ENCODE measurements around the gene C2. TPM values are rescaled to one million over a fixed set of nuclear protein-coding genes. Genes with fewer than 3 reads are reported as not detected.

The C2 gene
- 0.20 to 0.34 TPM (median 0.23 TPM) in 5 replicates for total RNA-seq (2022; extraction: Qiagen RNA extraction)

GRCh38 chr6:31927242-31927862 is at the start of gene C2:
Gene C2 (plus strand): TSS chr6:31927717. CDS start chr6:31927753, 36 bp downstream.

DNA sequence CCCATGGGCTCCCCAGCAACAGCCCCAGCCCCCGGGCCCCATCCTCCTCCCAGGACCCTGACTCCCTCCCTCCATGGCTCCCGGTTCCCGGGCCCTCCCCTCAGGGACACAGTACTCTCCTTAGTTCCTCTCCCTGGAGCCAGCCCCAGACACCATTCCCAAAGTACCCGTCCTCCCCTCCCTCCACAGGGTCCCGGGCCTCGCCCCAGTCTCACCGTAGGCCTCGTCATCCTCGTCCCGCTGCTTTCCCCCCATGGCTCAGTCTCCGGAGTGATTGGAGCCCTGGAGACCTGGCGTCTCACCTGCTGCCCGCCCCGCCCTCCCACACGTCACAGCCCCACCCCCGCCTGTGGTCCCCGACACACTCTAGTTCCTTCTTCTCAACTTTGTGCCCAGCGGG is 48.8 kb upstream of the C2 start, which contains the start of gene SLC44A4:
Gene SLC44A4 (minus strand): TSS at position 272 of the 400 bp plus-strand sequence. CDS start 17 bp downstream, at position 255.

DNA sequence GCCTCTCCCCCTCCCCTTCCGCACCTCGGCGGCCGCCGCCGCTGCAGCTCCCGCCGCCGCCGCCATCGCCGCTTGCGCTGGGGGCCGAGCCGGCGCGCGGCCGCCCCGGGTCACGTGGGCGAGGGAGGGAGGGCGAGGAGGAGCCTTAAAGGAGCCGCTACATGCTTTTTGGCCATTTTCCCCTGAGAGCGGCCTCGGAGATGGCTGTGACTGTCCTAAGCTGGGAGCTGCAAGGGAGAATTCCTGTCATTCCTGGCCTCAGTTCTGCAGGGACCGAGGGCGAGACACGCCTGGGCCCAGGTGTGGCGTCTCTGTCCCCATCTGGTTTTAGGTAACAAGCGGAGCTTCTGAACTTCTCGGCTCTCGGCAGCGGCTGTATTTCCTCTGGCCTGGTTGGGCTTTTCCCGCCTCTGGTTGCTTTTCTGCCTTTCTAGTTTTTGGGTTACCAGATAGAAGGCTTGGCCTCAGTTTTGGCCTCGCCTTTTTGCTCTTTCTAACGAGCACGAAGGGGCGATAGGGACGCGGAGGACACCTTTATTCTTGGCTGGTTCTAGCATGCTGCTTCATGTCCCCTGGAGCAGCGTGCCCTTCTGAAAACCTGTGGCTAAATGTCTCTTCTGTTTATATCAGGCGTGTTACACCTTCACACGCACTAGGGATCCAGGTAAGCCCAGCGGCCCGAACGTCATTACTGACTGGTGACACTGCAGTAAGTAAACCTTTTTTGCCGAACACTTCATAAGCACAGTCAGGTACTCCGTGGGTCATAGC is 29.7 kb upstream of the C2 start, which contains the start of gene EHMT2:
Gene EHMT2 (minus strand): TSS at position 87 of the 771 bp plus-strand sequence. CDS start 21 bp downstream, at position 66.

GRCh38 chr6:31901953-31902643 is 25.4 kb upstream of the C2 start, which contains the start of gene ZBTB12:
Gene ZBTB12 (minus strand): TSS chr6:31902086. CDS start chr6:31901305, 781 bp downstream.

GRCh38 chr6:31945507-31946369 is 18.2 kb downstream of the C2 start, which contains the start of gene CFB:
Gene CFB (plus strand): TSS chr6:31946095. CDS start chr6:31946222, 127 bp downstream.

GRCh38 chr6:31958741-31959739 is 31.5 kb downstream of the C2 start, which contains the start of the genes NELFE and SKIC2:
Gene NELFE (minus strand): TSS chr6:31958971. CDS start chr6:31958446, 525 bp downstream.
Gene SKIC2 (plus strand): TSS chr6:31959175. CDS start chr6:31959193, 18 bp downstream.

DNA sequence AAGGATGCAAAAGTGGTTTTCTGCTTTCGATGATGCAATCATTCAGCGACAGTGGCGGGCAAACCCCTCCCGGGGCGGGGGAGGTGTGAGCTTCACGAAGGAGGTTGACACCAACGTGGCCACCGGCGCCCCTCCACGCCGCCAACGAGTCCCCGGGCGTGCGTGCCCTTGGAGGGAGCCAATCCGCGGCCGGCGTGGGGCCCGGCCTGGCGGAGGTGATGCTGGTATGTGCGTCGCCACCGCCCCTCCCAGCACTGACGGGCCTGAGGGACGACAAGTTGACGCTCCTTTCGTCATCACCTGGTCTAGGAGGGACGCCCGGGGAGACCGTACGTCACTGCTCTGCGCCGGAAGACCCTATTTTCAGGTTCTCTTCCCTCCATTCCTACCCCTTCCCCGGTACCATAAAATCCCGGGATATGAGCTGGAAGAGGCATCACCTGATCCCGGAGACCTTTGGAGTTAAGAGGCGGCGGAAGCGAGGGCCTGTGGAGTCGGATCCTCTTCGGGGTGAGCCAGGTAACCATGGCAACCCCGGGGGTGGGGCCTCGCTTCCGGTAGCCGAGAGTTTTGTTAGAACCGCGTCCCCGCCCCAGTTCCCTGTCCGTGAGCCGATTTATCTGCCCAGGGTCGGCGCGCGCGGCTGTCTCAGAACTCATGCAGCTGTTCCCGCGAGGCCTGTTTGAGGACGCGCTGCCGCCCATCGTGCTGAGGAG is 44.6 kb downstream of the C2 start, which contains the start of gene DXO:
Gene DXO (minus strand): TSS at position 146 of the 716 bp plus-strand sequence. CDS start 463 bp downstream, outside the sequence.

GRCh38 chr6:31981744-31982143 is 54.2 kb downstream of the C2 start, which contains the start of gene C4A:
Gene C4A (plus strand): TSS chr6:31982057. CDS start chr6:31982108, 51 bp downstream.

Other genes with a start within 250 kb of the C2 start
- gene LY6G5C, start 246.7 kb upstream of the C2 start, total RNA-seq (2022; extraction: Qiagen RNA extraction), result 1.2 to 1.7 TPM (median 1.4 TPM) in 5 replicates
- 14.2 to 17.5 TPM (median 16.7 TPM) in 5 replicates for gene ABHD16A, start 224.4 kb upstream of the C2 start, total RNA-seq (2022; extraction: Qiagen RNA extraction)
- not detected in 5 replicates for gene LY6G6F, start 220.9 kb upstream of the C2 start, total RNA-seq (2022; extraction: Qiagen RNA extraction)
- not detected in 5 replicates for gene LY6G6D, start 212.4 kb upstream of the C2 start, total RNA-seq (2022; extraction: Qiagen RNA extraction)
- 0.08 to 0.14 TPM (median 0.09 TPM) in 3 of 5 replicates, not detected in the others for gene LY6G6C, start 206.0 kb upstream of the C2 start, total RNA-seq (2022; extraction: Qiagen RNA extraction)
- gene MPIG6B, start 204.3 kb upstream of the C2 start, total RNA-seq (2022; extraction: Qiagen RNA extraction), result not detected in 5 replicates
- 25.2 to 32.8 TPM (median 28.6 TPM) in 5 replicates for gene DDAH2, start 198.4 kb upstream of the C2 start, total RNA-seq (2022; extraction: Qiagen RNA extraction)
- 467 to 486 TPM (median 475 TPM) in 5 replicates for gene CLIC1, start 191.2 kb upstream of the C2 start, total RNA-seq (2022; extraction: Qiagen RNA extraction)
- 10.5 to 14.8 TPM (median 11.7 TPM) in 5 replicates for gene MSH5, start 187.7 kb upstream of the C2 start, total RNA-seq (2022; extraction: Qiagen RNA extraction)
- 1.6 to 4.2 TPM (median 3.1 TPM) in 5 replicates for gene SAPCD1, start 165.1 kb upstream of the C2 start, total RNA-seq (2022; extraction: Qiagen RNA extraction)
- 1.3 to 1.9 TPM (median 1.5 TPM) in 5 replicates for gene VWA7, start 150.4 kb upstream of the C2 start, total RNA-seq (2022; extraction: Qiagen RNA extraction)
- 49.3 to 54.8 TPM (median 53.0 TPM) in 5 replicates for gene VARS1, start 132.0 kb upstream of the C2 start, total RNA-seq (2022; extraction: Qiagen RNA extraction)
- 43.6 to 61.8 TPM (median 59.8 TPM) in 5 replicates for gene LSM2, start 120.8 kb upstream of the C2 start, total RNA-seq (2022; extraction: Qiagen RNA extraction)
- gene HSPA1L, start 112.4 kb upstream of the C2 start, total RNA-seq (2022; extraction: Qiagen RNA extraction), result 1.2 to 1.7 TPM (median 1.4 TPM) in 5 replicates
- 132 to 240 TPM (median 186 TPM) in 5 replicates for gene HSPA1A, start 112.2 kb upstream of the C2 start, total RNA-seq (2022; extraction: Qiagen RNA extraction)
- gene HSPA1B, start 100.0 kb upstream of the C2 start, total RNA-seq (2022; extraction: Qiagen RNA extraction), result 94.0 to 169 TPM (median 135 TPM) in 5 replicates
- 24.3 to 33.7 TPM (median 27.9 TPM) in 5 replicates for gene NEU1, start 64.9 kb upstream of the C2 start, total RNA-seq (2022; extraction: Qiagen RNA extraction)
- gene SLC44A4, start 48.7 kb upstream of the C2 start, total RNA-seq (2022; extraction: Qiagen RNA extraction), result 0.05 TPM in 3 of 5 replicates, not detected in the others
- gene EHMT2, start 30.0 kb upstream of the C2 start, total RNA-seq (2022; extraction: Qiagen RNA extraction), result 21.5 to 29.0 TPM (median 26.5 TPM) in 5 replicates
- 2.9 to 4.5 TPM (median 3.8 TPM) in 5 replicates for gene ZBTB12, start 25.6 kb upstream of the C2 start, total RNA-seq (2022; extraction: Qiagen RNA extraction)
- gene CFB, start 18.4 kb downstream of the C2 start, total RNA-seq (2022; extraction: Qiagen RNA extraction), result 1.3 to 3.0 TPM (median 2.0 TPM) in 5 replicates
- gene NELFE, start 31.3 kb downstream of the C2 start, total RNA-seq (2022; extraction: Qiagen RNA extraction), result 73.0 to 92.7 TPM (median 76.9 TPM) in 5 replicates
- gene SKIC2, start 31.5 kb downstream of the C2 start, total RNA-seq (2022; extraction: Qiagen RNA extraction), result 19.9 to 23.7 TPM (median 22.8 TPM) in 5 replicates
- gene DXO, start 44.4 kb downstream of the C2 start, total RNA-seq (2022; extraction: Qiagen RNA extraction), result 11.1 to 13.8 TPM (median 11.8 TPM) in 5 replicates
- 0.80 to 1.1 TPM (median 0.93 TPM) in 5 replicates for gene C4A, start 54.3 kb downstream of the C2 start, total RNA-seq (2022; extraction: Qiagen RNA extraction)
- 0.58 to 1.2 TPM (median 0.96 TPM) in 5 replicates for gene C4B, start 87.1 kb downstream of the C2 start, total RNA-seq (2022; extraction: Qiagen RNA extraction)
- 0.06 TPM in 1 of 5 replicates, not detected in the others for gene CYP21A2, start 110.7 kb downstream of the C2 start, total RNA-seq (2022; extraction: Qiagen RNA extraction)
- gene TNXB, start 181.6 kb downstream of the C2 start, total RNA-seq (2022; extraction: Qiagen RNA extraction), result 0.48 to 0.71 TPM (median 0.56 TPM) in 5 replicates
- gene ATF6B, start 200.5 kb downstream of the C2 start, total RNA-seq (2022; extraction: Qiagen RNA extraction), result 27.8 to 35.4 TPM (median 34.3 TPM) in 5 replicates
- 6.0 to 7.8 TPM (median 6.8 TPM) in 5 replicates for gene FKBPL, start 202.6 kb downstream of the C2 start, total RNA-seq (2022; extraction: Qiagen RNA extraction)
- 0.47 to 0.82 TPM (median 0.61 TPM) in 5 replicates for gene PRRT1, start 224.2 kb downstream of the C2 start, total RNA-seq (2022; extraction: Qiagen RNA extraction)
- gene PPT2, start 226.4 kb downstream of the C2 start, total RNA-seq (2022; extraction: Qiagen RNA extraction), result 7.8 to 8.8 TPM (median 8.5 TPM) in 5 replicates
- 0.56 to 1.9 TPM (median 1.9 TPM) in 5 replicates for gene EGFL8, start 236.9 kb downstream of the C2 start, total RNA-seq (2022; extraction: Qiagen RNA extraction)
- 35.3 to 43.1 TPM (median 42.4 TPM) in 5 replicates for gene AGPAT1, start 248.4 kb downstream of the C2 start, total RNA-seq (2022; extraction: Qiagen RNA extraction)